ENCODE measurements around the gene RAVER1. TPM values are rescaled to one million over a fixed set of nuclear protein-coding genes. Genes with fewer than 3 reads are reported as not detected.

The RAVER1 gene
- total and polyA plus RNA-seq, 2 of the 8 experiments (the other 6 are each of a cell fraction or from before 2014, with no cell fraction given), result 5.7 to 70.5 TPM

GRCh38 chr19:10315335-10316214 is 17.8 kb downstream of the RAVER1 start, which contains the start of gene FDX2 (continued):
- TF ChIP-seq NANOG (IDR thresholded peaks at IDR 0.05; ENCODE audit: insufficient read depth, low read depth, low read length, poor library complexity, severe bottlenecking) (no peak), TCF12 (IDR thresholded peaks at IDR 0.05; ENCODE audit: low read depth, low read length) (no peak), CTBP2 (IDR thresholded peaks at IDR 0.05; ENCODE audit: borderline replicate concordance, insufficient read depth, insufficient read length, low read length) (no peak), POU5F1 (IDR thresholded peaks at IDR 0.05; ENCODE audit: low read depth, low read length) (no peak), SP1 (IDR thresholded peaks at IDR 0.05; ENCODE audit: low read depth, low read length) (no peak), RNF2 (IDR thresholded peaks at IDR 0.05; ENCODE audit: borderline replicate concordance, low read depth, low read length, missing control alignments, poor library complexity, severe bottlenecking) (no peak), MAFK (IDR thresholded peaks at IDR 0.05; ENCODE audit: low read depth, low read length) (no peak), E2F6 (IDR thresholded peaks at IDR 0.05) (peak; percentile 69), SP2 (IDR thresholded peaks at IDR 0.05; ENCODE audit: low read length) (no peak), USF2 (IDR thresholded peaks at IDR 0.05; ENCODE audit: low read length) (peak; percentile 98), BCL11A (IDR thresholded peaks at IDR 0.05; ENCODE audit: low read depth in 2 of 2, low read length in 2 of 2) (no peak), RBBP5 (IDR thresholded peaks at IDR 0.05; ENCODE audit: borderline replicate concordance, low read depth, low read length) (0 out of 2 replicates have a peak, but pooled peaks have one; percentile 59), ASH2L (IDR thresholded peaks at IDR 0.05; ENCODE audit: low read length) (peak; percentile 92), BRCA1 (IDR thresholded peaks at IDR 0.05; ENCODE audit: low read depth, low read length) (no peak), POLR2AphosphoS5 (IDR thresholded peaks at IDR 0.05; ENCODE audit: low read depth, low read length) (peak; percentile 93), KDM4A (IDR thresholded peaks at IDR 0.05; ENCODE audit: low read depth, low read length, severe bottlenecking) (peak; percentile 74), FOSL1 (IDR thresholded peaks at IDR 0.05; ENCODE audit: insufficient read depth, low read depth, low read length) (no peak), RXRA (IDR thresholded peaks at IDR 0.05; ENCODE audit: insufficient read depth, low read depth, low read length) (no peak)

Measured in H1 (cell line).